CD4-positive, alpha-beta T cell (primary cell): Measurements from ENCODE around the gene PDE8A. TPM values are rescaled to one million over a fixed set of nuclear protein-coding genes. Genes with fewer than 3 reads are reported as not detected.

Source experiments
- ATAC-seq: fragments of 200-7000 bp; cut with Tn5 transposase; one replicate; pipeline ENCODE4 v1.10.0; 2022; ENCODE audit warnings: mild to moderate bottlenecking; ENCODE audit not compliant: poor library complexity
- CTCF ChIA-PET: fragments of 350-600 bp; sonication (Branson Sonifier 250); formaldehyde crosslinking; loops from one replicate; lab custom pipeline; 2021; ENCODE audit warnings: antibody characterized with exemption, inconsistent platforms; lab: Charles Lee
- POLR2A ChIA-PET: fragments of 350-600 bp; sonication (Branson Sonifier 250); formaldehyde crosslinking; loops from one replicate; lab custom pipeline; 2021; ENCODE audit warnings: antibody characterized with exemption, inconsistent platforms; lab: Charles Lee
- DNase-seq, 14 experiments: peaks; one replicate each; pipeline ENCODE4 v3.0.0-alpha.2; 2013 to 2020; ENCODE audit warnings: mixed read lengths in 2 of 14
- H3K27ac ChIP-seq, 2 donors: one replicate each; pipeline versions ENCODE4 v1.5.1 to v1.7.0; 2013; ENCODE audit warnings: low read length in 2 of 2, low read depth in 1 of 2, mild to moderate bottlenecking in 1 of 2
- H3K27me3 ChIP-seq, 2 experiments: 1 replicate in 1 of 2; 2 replicates in 1 of 2; pipeline versions ENCODE4 v1.6.1 to v1.7.0; 2013; ENCODE audit warnings: low read length in 2 of 2, control low read depth in 1 of 2, mild to moderate bottlenecking in 1 of 2, moderate library complexity in 1 of 2; ENCODE audit not compliant: insufficient read depth in 2 of 2, control insufficient read depth in 1 of 2
- H3K36me3 ChIP-seq: one replicate; pipeline ENCODE4 v1.6.1; 2013; ENCODE audit warnings: low read length, control low read depth; ENCODE audit not compliant: insufficient read depth
- H3K4me1 ChIP-seq: one replicate; pipeline ENCODE4 v1.6.1; 2013; ENCODE audit warnings: low read length, control low read depth; ENCODE audit not compliant: insufficient read depth
- H3K4me3 ChIP-seq: one replicate; pipeline ENCODE4 v1.5.1; 2013; ENCODE audit warnings: mild to moderate bottlenecking, low read length, moderate library complexity
- H3K9me3 ChIP-seq, 2 experiments: 1 replicate in 1 of 2; 2 replicates in 1 of 2; pipeline versions ENCODE4 v1.6.1 to v1.7.0; 2013; ENCODE audit warnings: low read length in 2 of 2, mild to moderate bottlenecking in 2 of 2, control low read depth in 1 of 2, moderate library complexity in 1 of 2; ENCODE audit not compliant: control insufficient read depth in 1 of 2, insufficient read depth in 1 of 2
- H3K27ac Mint-ChIP-seq: one replicate; pipeline ENCODE4 v1.8.0; 2020; ENCODE audit warnings: mixed read lengths
- H3K27me3 Mint-ChIP-seq: one replicate; pipeline ENCODE4 v1.8.0; 2021; ENCODE audit warnings: mixed read lengths
- H3K36me3 Mint-ChIP-seq: one replicate; pipeline ENCODE4 v1.8.0; 2021; ENCODE audit warnings: low read depth, mixed read lengths
- H3K4me1 Mint-ChIP-seq: one replicate; pipeline ENCODE4 v1.8.0; 2021; ENCODE audit warnings: low read depth, mixed read lengths
- H3K4me3 Mint-ChIP-seq: one replicate; pipeline ENCODE4 v1.8.0; 2020; ENCODE audit warnings: mild to moderate bottlenecking, mixed read lengths
- H3K9me3 Mint-ChIP-seq: one replicate; pipeline ENCODE4 v1.8.0; 2020; ENCODE audit warnings: mixed read lengths
- intact Hi-C, 2 experiments: fragments of 100-400 bp; cut with DNase I in 1 of 2; cut with micrococcal nuclease in 1 of 2; formaldehyde crosslinking; loops; one replicate each; pipeline versions ENCODE4 v1.15.1 to v1.9.0; 2023 to 2025; cut with DNase I, micrococcal nuclease
- total RNA-seq, 174 experiments: library from RNA in 2 of 174; stranded (reverse) in 2 of 174; gene quantifications; one replicate each; pipeline ENCODE4 v1.2.3 and lab custom pipeline; 2021 to 2026
- TF ChIP-seq, protein P1 (sequence below): fragments of 200-600 bp; IDR thresholded peaks from one replicate; pipeline ENCODE4 v1.8.0; 2022; ENCODE audit warnings: antibody characterized with exemption, mild to moderate bottlenecking

The PDE8A gene
- total RNA-seq, 2 experiments from 2014 or later: 29.8 to 34.3 TPM

DNA sequence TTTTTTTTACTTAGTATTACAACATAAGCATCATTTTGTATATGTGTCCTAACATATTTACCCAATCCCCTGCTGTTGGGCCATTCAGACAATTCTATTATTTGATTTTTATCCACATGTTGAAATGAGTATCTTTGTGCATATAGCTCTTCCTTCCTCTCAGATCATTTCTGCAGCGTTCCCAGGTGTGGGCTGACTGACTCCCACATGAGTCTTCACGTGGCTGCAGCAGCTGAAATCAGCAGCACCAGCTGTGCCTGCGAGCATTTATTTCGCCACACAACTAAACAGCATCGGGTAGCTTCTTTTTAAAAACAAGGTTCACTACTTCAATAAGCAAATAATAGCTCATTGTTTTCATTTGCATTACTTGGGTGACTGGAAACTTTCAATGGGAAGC, 44.5 kb upstream of the PDE8A start:
- Histone ChIP-seq H3K9me3 (peaks cover 0 to 6% of the 10 kb centered on the region in 2 experiments), H3K4me1 (no peaks in the 10 kb centered on the region), H3K27ac (no peak overlapping the region), H3K27me3 (peaks cover 0 to 2% of the 10 kb centered on the region in 2 experiments), H3K36me3 (no peaks in the 10 kb centered on the region), H3K4me3 (no peak overlapping the region)
- H3K27ac Mint-ChIP-seq: no peak overlapping the region
- H3K27me3 Mint-ChIP-seq: peaks cover 3% of the 10 kb centered on the region
- POLR2A ChIA-PET: no interaction called here
- no peaks in the 10 kb centered on the region for H3K36me3 Mint-ChIP-seq
- DNase-seq: no peak
- TF ChIP-seq, protein P1, sequence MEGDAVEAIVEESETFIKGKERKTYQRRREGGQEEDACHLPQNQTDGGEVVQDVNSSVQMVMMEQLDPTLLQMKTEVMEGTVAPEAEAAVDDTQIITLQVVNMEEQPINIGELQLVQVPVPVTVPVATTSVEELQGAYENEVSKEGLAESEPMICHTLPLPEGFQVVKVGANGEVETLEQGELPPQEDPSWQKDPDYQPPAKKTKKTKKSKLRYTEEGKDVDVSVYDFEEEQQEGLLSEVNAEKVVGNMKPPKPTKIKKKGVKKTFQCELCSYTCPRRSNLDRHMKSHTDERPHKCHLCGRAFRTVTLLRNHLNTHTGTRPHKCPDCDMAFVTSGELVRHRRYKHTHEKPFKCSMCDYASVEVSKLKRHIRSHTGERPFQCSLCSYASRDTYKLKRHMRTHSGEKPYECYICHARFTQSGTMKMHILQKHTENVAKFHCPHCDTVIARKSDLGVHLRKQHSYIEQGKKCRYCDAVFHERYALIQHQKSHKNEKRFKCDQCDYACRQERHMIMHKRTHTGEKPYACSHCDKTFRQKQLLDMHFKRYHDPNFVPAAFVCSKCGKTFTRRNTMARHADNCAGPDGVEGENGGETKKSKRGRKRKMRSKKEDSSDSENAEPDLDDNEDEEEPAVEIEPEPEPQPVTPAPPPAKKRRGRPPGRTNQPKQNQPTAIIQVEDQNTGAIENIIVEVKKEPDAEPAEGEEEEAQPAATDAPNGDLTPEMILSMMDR: no peak
- ATAC-seq: no peak
- no peak overlapping the region for H3K4me3 Mint-ChIP-seq
- no peaks in the 10 kb centered on the region for H3K4me1 Mint-ChIP-seq
- intact Hi-C loops: no loop called here
- CTCF ChIA-PET: no interaction called here
- H3K9me3 Mint-ChIP-seq: no peaks in the 10 kb centered on the region

DNA sequence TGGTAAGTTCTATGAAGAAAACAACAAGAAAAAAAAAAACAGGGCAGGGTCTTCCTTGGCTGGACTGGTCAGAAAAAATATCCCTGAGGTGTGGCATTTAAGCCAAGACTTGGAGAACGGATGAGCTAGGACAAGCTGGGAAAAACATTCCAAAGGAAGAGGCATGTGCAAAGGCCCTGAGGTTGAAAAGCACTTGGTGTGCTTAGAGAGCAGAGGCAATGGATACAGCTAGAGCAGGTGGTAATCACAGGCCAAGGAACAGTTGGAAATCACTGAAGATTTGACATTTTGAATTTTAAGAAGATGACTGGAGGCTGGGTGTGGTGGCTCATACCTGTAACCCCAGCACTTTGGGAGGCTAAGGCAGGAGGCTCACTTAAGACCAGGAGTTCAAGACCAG, 42.9 kb upstream of the PDE8A start:
- no peak overlapping the region for H3K27ac Mint-ChIP-seq
- peaks cover 3% of the 10 kb centered on the region for H3K27me3 Mint-ChIP-seq
- POLR2A ChIA-PET: no interaction called here
- no peaks in the 10 kb centered on the region for H3K36me3 Mint-ChIP-seq
- no peak overlapping the region for H3K4me3 ChIP-seq
- no peaks in the 10 kb centered on the region for H3K4me1 ChIP-seq
- DNase-seq (no peak), ATAC-seq (no peak)
- intact Hi-C loops: no loop called here
- H3K4me3 Mint-ChIP-seq: no peak overlapping the region
- peaks cover 0 to 6% of the 10 kb centered on the region in 2 experiments for H3K9me3 ChIP-seq
- TF ChIP-seq, protein P1: no peak
- H3K27ac ChIP-seq: no peak overlapping the region
- no peaks in the 10 kb centered on the region for H3K9me3 Mint-ChIP-seq
- CTCF ChIA-PET: interaction anchor here (0.7 kb wide), 1 partner anchor 16 kb away, joined by 3 read pairs; no protein-coding TSS in a partner anchor
- H3K4me1 Mint-ChIP-seq: no peaks in the 10 kb centered on the region
- H3K36me3 ChIP-seq: no peaks in the 10 kb centered on the region
- peaks cover 0 to 2% of the 10 kb centered on the region in 2 experiments for H3K27me3 ChIP-seq

DNA sequence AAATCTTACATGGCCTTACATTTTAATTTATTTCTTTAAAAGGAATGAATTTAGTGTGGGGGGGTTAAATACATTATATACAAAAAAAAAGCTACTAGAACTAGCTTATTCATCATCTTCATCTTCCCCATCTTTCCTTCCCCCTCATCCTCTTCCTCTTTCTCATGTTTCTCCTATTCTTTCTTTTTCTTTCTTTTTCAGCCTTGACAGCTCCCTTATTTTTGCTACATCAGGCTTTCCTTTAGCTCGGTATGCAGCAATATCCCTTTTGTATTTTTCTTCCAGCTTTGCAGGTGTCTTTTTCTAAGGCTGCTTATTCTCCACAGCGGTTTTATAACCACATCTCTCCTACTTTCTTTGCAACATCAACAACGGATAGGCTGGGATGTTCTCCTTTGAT, 41.3 kb upstream of the PDE8A start:
- peaks cover 3% of the 10 kb centered on the region for H3K27me3 Mint-ChIP-seq

More for the DNA sequence above, 41.3 kb upstream of the PDE8A start:
- no peak for ATAC-seq
- TF ChIP-seq, protein P1: no peak
- H3K36me3 Mint-ChIP-seq: no peaks in the 10 kb centered on the region
- H3K4me3 Mint-ChIP-seq: no peak overlapping the region
- no peak overlapping the region for H3K27ac ChIP-seq
- peaks cover 0 to 6% of the 10 kb centered on the region in 2 experiments for H3K9me3 ChIP-seq
- peaks cover 0 to 2% of the 10 kb centered on the region in 2 experiments for H3K27me3 ChIP-seq
- no peaks in the 10 kb centered on the region for H3K36me3 ChIP-seq
- POLR2A ChIA-PET: no interaction called here
- H3K9me3 Mint-ChIP-seq: no peaks in the 10 kb centered on the region
- H3K27ac Mint-ChIP-seq: no peak overlapping the region
- DNase-seq: no peak
- no peak overlapping the region for H3K4me3 ChIP-seq
- intact Hi-C loops: no loop called here
- no peaks in the 10 kb centered on the region for H3K4me1 Mint-ChIP-seq
- CTCF ChIA-PET: no interaction called here
- no peaks in the 10 kb centered on the region for H3K4me1 ChIP-seq
